BJ (cell line): Measurements from ENCODE around the gene HSD3B1. TPM values are rescaled to one million over a fixed set of nuclear protein-coding genes. Genes with fewer than 3 reads are reported as not detected.

ENCODE experiments used
- CTCF ChIA-PET: fragments of 350-600 bp; formaldehyde crosslinking; extraction: SDS; loops from one replicate; lab custom pipeline; 2021; ENCODE audit warnings: antibody characterized with exemption, inconsistent platforms; lab: Yijun Ruan, JAX
- POLR2A ChIA-PET: fragments of 300-600 bp; sonication (Branson Sonifier 250); formaldehyde crosslinking; extraction: SDS; loops from one replicate; lab custom pipeline; 2021; ENCODE audit warnings: antibody characterized with exemption; lab: Charles Lee
- DNase-seq: peaks from one replicate; pipeline ENCODE4 v3.0.0-alpha.2; 2011; ENCODE audit warnings: low read depth
- H3K27me3 ChIP-seq: 2 replicates; pipeline ENCODE4 v1.6.0; 2011; ENCODE audit warnings: low read length; ENCODE audit not compliant: control insufficient read depth, insufficient read depth
- H3K36me3 ChIP-seq: 2 replicates; pipeline ENCODE4 v1.5.1; 2011; ENCODE audit warnings: low read length; ENCODE audit not compliant: control insufficient read depth, insufficient read depth
- H3K4me3 ChIP-seq: 2 replicates; pipeline ENCODE4 v1.5.1; 2011; ENCODE audit warnings: low read depth, mild to moderate bottlenecking, control low read depth, low read length
- CTCF ChIP-seq: IDR thresholded peaks from 2 replicates; pipeline ENCODE4 v1.5.1; 2011; ENCODE audit warnings: low read depth, mild to moderate bottlenecking, control low read depth, inconsistent platforms, low read length, moderate library complexity; ENCODE audit not compliant: insufficient read depth
- polyA plus RNA-seq: library from polyadenylated mRNA; depleted of rRNA; stranded (reverse); fragments of >200 nt; gene quantifications from 2 replicates; pipeline ENCODE4 v1.2.3, GENCODE V29; 2011

HSD3B1 gene
- polyA plus RNA-seq, 1 experiment, result not detected

GRCh38 chr1:119467857-119468668 is 38.9 kb upstream of the HSD3B1 start:
- POLR2A ChIA-PET, result no interaction called here
- CTCF ChIA-PET, result no interaction called here
- TF ChIP-seq CTCF, result no peak
- no peak for DNase-seq
- Histone ChIP-seq H3K36me3 (no peaks in the 10 kb centered on the region), H3K4me3 (no peak overlapping the region), H3K27me3 (peaks cover 4% of the 10 kb centered on the region)

GRCh38 chr1:119469741-119470140 is 37.3 kb upstream of the HSD3B1 start:
- TF ChIP-seq CTCF, result no peak
- Histone ChIP-seq H3K36me3 (no peaks in the 10 kb centered on the region), H3K27me3 (peaks cover 4% of the 10 kb centered on the region), H3K4me3 (no peak overlapping the region)
- ChIA-PET CTCF (no interaction called here), POLR2A (no interaction called here)
- no peak for DNase-seq

- CTCF ChIA-PET, result no interaction called here
- no peak for DNase-seq
- POLR2A ChIA-PET, result no interaction called here
- Histone ChIP-seq H3K27me3 (peaks cover 4% of the 10 kb centered on the region), H3K36me3 (no peaks in the 10 kb centered on the region), H3K4me3 (no peak overlapping the region)
- no peak for TF ChIP-seq CTCF
Observed at GRCh38 chr1:119470377-119470776, 36.6 kb upstream of the HSD3B1 start.

DNA sequence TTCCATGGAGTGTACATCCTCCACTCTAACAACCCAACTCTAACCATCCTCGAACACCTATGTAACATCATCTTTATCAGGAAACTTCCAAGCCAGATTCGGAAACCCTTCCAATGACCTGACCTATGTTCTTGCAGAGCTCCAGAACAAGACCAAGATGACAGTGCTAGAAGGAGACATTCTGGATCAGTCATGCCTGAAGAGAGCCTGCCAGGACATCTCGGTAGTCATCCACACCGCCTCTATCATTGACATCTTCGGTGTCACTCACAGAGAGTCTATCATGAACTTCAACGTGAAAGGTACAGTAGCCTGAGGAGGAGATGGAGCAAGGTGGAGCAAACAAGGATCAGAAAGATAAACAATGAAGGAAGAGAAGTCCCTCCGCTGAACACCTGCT is 36.1 kb upstream of the HSD3B1 start:
- no peak for TF ChIP-seq CTCF
- H3K36me3 ChIP-seq, result no peaks in the 10 kb centered on the region
- peaks cover 4% of the 10 kb centered on the region for H3K27me3 ChIP-seq
- H3K4me3 ChIP-seq, result no peak overlapping the region
- POLR2A ChIA-PET, result no interaction called here
- CTCF ChIA-PET, result interaction anchor here (0.6 kb wide), 1 partner anchor 205 kb away, joined by 3 read pairs; no protein-coding TSS in a partner anchor
- DNase-seq, result no peak

DNA sequence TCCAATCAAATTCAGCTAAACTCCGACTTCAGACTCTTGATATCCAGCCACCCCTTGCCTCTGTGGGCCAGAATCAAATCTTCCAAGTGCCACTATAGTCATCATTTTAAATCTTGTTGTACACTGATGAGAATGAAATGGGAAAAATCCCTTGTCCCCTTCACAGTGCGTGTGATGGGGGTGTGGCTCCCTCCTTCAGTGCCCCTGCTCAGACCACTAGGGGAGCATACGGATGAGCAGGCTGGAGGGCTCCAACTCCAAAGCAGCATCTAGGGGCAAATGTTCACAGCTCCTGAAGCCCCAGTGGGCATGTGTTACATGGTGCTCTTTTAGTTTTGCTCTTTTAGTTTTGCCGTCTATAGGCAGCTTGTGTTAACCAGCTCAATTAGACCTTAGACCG is 35.4 kb upstream of the HSD3B1 start:
- POLR2A ChIA-PET, result no interaction called here
- no peak overlapping the region for H3K4me3 ChIP-seq
- DNase-seq, result no peak
- CTCF ChIA-PET, result interaction anchor here (0.6 kb wide), 1 partner anchor 204 kb away, joined by 3 read pairs; no protein-coding TSS in a partner anchor
- H3K36me3 ChIP-seq, result no peaks in the 10 kb centered on the region
- H3K27me3 ChIP-seq, result peaks cover 4% of the 10 kb centered on the region
- no peak for TF ChIP-seq CTCF
